ENCODE measurements around the gene KLHDC8A. TPM values are rescaled to one million over a fixed set of nuclear protein-coding genes. Genes with fewer than 3 reads are reported as not detected.

Gene KLHDC8A
- total and polyA plus RNA-seq, 2 of the 13 experiments (the other 11 are each of a cell fraction or from before 2014, with no cell fraction given) = not detected

DNA sequence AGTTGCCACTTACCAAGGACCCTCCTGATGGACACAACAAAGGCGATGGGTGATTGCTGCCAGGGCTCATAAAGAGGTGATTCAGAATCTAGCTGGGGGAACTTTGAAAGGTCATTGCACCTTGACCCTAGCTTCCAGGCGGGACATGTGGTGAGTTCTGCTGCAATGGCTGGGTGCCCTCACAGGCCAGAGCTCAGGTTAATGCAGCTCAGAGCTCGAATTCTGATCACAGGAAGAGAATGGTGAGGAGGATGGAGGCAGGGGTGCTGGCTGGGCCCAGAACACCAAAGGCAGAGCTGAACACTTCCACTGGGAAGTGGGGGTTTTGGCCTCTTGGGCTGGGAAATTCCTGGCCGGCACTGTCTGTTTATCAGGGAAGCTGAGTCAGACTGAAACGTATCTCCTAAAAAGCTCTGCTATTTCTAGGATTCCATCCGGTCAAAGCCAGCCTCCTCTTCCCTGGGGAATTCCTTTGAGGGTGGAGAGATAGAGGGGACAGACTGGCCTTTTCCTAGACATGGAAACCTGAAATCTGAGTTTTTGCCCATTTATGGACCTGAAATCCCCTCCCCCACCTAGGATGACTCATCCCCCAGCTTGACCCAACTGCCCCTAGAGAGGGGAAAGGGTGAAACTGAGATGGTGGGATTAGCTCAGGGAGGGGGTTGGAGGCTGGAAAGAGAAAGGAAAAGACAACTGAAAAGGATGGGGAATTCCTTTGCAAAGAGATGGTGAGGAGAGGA is 62.4 kb downstream of the KLHDC8A start (continued):
- TF ChIP-seq, protein P1, sequence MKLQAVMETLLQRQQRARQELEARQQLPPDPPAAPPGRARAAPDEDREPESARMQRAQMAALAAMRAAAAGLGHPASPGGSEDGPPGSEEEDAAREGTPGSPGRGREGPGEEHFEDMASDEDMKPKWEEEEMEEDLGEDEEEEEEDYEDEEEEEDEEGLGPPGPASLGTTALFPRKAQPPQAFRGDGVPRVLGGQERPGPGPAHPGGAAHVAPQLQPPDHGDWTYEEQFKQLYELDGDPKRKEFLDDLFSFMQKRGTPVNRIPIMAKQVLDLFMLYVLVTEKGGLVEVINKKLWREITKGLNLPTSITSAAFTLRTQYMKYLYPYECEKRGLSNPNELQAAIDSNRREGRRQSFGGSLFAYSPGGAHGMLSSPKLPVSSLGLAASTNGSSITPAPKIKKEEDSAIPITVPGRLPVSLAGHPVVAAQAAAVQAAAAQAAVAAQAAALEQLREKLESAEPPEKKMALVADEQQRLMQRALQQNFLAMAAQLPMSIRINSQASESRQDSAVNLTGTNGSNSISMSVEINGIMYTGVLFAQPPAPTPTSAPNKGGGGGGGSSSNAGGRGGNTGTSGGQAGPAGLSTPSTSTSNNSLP (IDR thresholded peaks at IDR 0.05; ENCODE audit: low read depth, low read length) = no peak
- TF ChIP-seq HOXD1 (CRISPR knock-in tag; IDR thresholded peaks at IDR 0.05) (no peak), CBX5 (CRISPR knock-in tag; IDR thresholded peaks at IDR 0.05; ENCODE audit: borderline replicate concordance) (peak; percentile 9; the same call in 1 of the 2 replicates), ZNF331 (CRISPR knock-in tag; IDR thresholded peaks at IDR 0.05) (peak; percentile 54; the same call in 1 of the 2 replicates), PCBP1 (IDR thresholded peaks at IDR 0.05; ENCODE audit: borderline replicate concordance, low read depth, low read length) (no peak), RBAK (CRISPR knock-in tag; IDR thresholded peaks at IDR 0.05) (no peak), SP2 (CRISPR knock-in tag; IDR thresholded peaks at IDR 0.05) (no peak), ZNF256 (CRISPR knock-in tag; conservative IDR thresholded peaks at IDR 0.05) (no peak), JARID2 (CRISPR knock-in tag; IDR thresholded peaks at IDR 0.05; ENCODE audit: insufficient replicate concordance) (no peak), ZNF83 (CRISPR knock-in tag; IDR thresholded peaks at IDR 0.05; ENCODE audit: borderline replicate concordance) (no peak), ZBTB1 (CRISPR knock-in tag; IDR thresholded peaks at IDR 0.05; ENCODE audit: borderline replicate concordance) (no peak), SIX1 (CRISPR knock-in tag; IDR thresholded peaks at IDR 0.05; ENCODE audit: borderline replicate concordance) (no peak), HNRNPL (IDR thresholded peaks at IDR 0.05; ENCODE audit: low read depth, low read length) (0 out of 2 replicates have a peak, but pooled peaks have one; percentile 38), FOXA1 (IDR thresholded peaks at IDR 0.05) (no peak), FOXA1 (CRISPR knock-in tag; IDR thresholded peaks at IDR 0.05) (no peak), ZNF235 (CRISPR knock-in tag; IDR thresholded peaks at IDR 0.05; ENCODE audit: borderline replicate concordance) (no peak), FOXA3 (CRISPR knock-in tag; IDR thresholded peaks at IDR 0.05) (0 out of 2 replicates have a peak, but pooled peaks have one; percentile 14), CBX1 (IDR thresholded peaks at IDR 0.05; ENCODE audit: low read depth) (peak; percentile 45), KMT2A (CRISPR knock-in tag; IDR thresholded peaks at IDR 0.05) (peak; percentile 27; the same call in 1 of the 2 replicates)
- TF ChIP-seq, protein P2, sequence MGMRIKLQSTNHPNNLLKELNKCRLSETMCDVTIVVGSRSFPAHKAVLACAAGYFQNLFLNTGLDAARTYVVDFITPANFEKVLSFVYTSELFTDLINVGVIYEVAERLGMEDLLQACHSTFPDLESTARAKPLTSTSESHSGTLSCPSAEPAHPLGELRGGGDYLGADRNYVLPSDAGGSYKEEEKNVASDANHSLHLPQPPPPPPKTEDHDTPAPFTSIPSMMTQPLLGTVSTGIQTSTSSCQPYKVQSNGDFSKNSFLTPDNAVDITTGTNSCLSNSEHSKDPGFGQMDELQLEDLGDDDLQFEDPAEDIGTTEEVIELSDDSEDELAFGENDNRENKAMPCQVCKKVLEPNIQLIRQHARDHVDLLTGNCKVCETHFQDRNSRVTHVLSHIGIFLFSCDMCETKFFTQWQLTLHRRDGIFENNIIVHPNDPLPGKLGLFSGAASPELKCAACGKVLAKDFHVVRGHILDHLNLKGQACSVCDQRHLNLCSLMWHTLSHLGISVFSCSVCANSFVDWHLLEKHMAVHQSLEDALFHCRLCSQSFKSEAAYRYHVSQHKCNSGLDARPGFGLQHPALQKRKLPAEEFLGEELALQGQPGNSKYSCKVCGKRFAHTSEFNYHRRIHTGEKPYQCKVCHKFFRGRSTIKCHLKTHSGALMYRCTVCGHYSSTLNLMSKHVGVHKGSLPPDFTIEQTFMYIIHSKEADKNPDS (CRISPR knock-in tag; IDR thresholded peaks at IDR 0.05) = no peak
- TF ChIP-seq, protein P3, sequence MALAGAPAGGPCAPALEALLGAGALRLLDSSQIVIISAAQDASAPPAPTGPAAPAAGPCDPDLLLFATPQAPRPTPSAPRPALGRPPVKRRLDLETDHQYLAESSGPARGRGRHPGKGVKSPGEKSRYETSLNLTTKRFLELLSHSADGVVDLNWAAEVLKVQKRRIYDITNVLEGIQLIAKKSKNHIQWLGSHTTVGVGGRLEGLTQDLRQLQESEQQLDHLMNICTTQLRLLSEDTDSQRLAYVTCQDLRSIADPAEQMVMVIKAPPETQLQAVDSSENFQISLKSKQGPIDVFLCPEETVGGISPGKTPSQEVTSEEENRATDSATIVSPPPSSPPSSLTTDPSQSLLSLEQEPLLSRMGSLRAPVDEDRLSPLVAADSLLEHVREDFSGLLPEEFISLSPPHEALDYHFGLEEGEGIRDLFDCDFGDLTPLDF (CRISPR knock-in tag; IDR thresholded peaks at IDR 0.05) = no peak; the same call in 1 of the 2 replicates
- TF ChIP-seq, protein P4, sequence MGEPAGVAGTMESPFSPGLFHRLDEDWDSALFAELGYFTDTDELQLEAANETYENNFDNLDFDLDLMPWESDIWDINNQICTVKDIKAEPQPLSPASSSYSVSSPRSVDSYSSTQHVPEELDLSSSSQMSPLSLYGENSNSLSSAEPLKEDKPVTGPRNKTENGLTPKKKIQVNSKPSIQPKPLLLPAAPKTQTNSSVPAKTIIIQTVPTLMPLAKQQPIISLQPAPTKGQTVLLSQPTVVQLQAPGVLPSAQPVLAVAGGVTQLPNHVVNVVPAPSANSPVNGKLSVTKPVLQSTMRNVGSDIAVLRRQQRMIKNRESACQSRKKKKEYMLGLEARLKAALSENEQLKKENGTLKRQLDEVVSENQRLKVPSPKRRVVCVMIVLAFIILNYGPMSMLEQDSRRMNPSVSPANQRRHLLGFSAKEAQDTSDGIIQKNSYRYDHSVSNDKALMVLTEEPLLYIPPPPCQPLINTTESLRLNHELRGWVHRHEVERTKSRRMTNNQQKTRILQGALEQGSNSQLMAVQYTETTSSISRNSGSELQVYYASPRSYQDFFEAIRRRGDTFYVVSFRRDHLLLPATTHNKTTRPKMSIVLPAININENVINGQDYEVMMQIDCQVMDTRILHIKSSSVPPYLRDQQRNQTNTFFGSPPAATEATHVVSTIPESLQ (CRISPR knock-in tag; conservative IDR thresholded peaks at IDR 0.05) = no peak

Measured in HepG2 (cell line).